Measurements from ENCODE around the gene HIKESHI.

DNA sequence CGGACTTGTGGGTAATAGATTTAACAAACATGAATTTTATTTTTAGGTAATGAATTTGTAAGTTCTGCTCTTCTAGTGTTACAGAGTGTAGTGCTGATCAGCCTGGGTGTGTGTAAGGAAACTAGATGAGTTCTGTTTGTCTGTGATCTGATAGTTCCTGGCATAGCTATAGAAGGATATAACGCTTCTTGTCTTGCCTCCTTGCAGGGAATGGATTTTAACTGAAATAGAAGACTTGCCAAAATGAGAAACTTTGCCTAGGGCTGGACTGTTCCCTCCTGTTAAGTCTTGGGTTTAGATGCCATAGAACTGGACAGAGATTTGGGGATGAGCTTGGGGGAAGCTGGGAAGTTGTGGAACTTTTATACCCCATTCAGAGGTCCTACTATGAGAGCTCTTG, 84.2 kb downstream of the HIKESHI start:
- TF ChIP-seq, protein P1, sequence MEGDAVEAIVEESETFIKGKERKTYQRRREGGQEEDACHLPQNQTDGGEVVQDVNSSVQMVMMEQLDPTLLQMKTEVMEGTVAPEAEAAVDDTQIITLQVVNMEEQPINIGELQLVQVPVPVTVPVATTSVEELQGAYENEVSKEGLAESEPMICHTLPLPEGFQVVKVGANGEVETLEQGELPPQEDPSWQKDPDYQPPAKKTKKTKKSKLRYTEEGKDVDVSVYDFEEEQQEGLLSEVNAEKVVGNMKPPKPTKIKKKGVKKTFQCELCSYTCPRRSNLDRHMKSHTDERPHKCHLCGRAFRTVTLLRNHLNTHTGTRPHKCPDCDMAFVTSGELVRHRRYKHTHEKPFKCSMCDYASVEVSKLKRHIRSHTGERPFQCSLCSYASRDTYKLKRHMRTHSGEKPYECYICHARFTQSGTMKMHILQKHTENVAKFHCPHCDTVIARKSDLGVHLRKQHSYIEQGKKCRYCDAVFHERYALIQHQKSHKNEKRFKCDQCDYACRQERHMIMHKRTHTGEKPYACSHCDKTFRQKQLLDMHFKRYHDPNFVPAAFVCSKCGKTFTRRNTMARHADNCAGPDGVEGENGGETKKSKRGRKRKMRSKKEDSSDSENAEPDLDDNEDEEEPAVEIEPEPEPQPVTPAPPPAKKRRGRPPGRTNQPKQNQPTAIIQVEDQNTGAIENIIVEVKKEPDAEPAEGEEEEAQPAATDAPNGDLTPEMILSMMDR (IDR thresholded peaks at IDR 0.05) = no peak
- no peak for TF ChIP-seq POLR2A (IDR thresholded peaks at IDR 0.05)

All from Peyer's patch (tissue), 4 donors.